Measurements from ENCODE around the gene VCAN. TPM values are rescaled to one million over a fixed set of nuclear protein-coding genes. Genes with fewer than 3 reads are reported as not detected.

Gene VCAN
- total RNA-seq, 1 donor, result 549 TPM

DNA sequence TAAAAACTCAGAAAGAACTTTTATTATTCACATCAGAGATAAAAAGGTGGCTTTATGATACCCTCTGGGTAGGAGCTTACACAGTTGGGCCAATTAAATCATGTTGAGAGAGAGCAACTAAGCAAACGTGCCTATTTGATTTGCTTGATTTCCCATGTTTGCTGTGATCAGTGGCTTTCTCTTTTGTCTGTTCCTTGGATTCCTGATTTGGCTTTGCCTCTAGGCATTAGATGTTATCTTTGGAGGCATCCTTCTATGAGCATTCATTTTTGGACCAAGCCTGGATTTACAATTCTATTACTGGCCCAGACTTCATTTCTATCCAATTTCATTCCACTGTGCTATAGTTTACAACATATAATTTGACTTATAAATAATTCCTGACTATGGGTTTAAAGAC lies 35.9 kb downstream of the VCAN start:
- Histone ChIP-seq H3K9me3 (ENCODE audit: low read depth, low read length) (no peaks in the 10 kb centered on the region), H3K27me3 (ENCODE audit: insufficient read depth, low read length) (no peaks in the 10 kb centered on the region), H3K4me1 (ENCODE audit: insufficient read depth, low read length) (no peaks in the 10 kb centered on the region), H3K4me3 (ENCODE audit: low read length) (no peak overlapping the region)

DNA sequence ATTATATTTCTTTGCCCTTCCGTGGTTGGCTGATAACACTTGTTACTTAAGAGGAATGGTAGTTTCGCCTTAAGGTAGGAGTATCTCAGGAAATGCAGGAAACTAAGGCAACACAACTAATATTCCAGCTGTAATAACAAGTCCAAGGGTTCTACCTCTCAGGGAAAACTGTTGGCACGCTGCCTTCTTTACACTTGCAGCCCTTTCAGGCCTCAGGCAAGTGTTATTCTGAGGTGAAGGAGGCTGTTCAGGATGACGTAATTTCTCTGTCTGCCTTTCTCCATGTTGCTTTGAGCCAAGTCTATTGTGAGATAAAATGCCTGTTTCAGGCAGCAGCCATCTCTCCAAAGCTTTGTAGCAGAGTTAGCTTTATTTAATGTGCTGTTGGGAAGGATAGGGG lies 38.0 kb downstream of the VCAN start:
- no peak overlapping the region for H3K4me3 ChIP-seq (ENCODE audit: low read length)

DNA sequence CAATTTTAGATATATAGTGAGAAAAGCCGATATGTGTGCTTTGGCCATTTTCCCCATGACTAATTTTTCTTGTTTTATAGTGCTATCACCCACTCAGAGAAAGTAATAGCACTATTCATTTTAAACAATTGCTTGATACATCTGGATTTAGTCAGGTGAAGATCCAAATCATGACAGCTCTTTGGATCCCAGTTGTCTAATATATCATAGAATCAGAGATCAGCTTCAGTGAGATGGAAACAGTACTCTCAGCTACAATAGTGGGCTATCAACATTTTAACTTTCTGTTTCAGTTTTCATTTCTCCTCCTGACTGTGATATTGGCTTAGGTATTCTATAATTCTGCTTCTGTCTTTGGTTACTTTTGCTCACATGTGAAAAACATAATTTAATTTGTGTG lies 38.7 kb downstream of the VCAN start:
- Histone ChIP-seq H3K4me3 (ENCODE audit: low read length) (no peak overlapping the region), H3K27me3 (ENCODE audit: insufficient read depth, low read length) (no peaks in the 10 kb centered on the region), H3K4me1 (ENCODE audit: insufficient read depth, low read length) (no peaks in the 10 kb centered on the region), H3K9me3 (ENCODE audit: low read depth, low read length) (no peaks in the 10 kb centered on the region)

More for the DNA sequence above, 38.0 kb downstream of the VCAN start:
- no peaks in the 10 kb centered on the region for H3K27me3 ChIP-seq (ENCODE audit: insufficient read depth, low read length)
- no peaks in the 10 kb centered on the region for H3K9me3 ChIP-seq (ENCODE audit: low read depth, low read length)
- H3K4me1 ChIP-seq (ENCODE audit: insufficient read depth, low read length), result no peaks in the 10 kb centered on the region

GRCh38 chr5:83512061-83512745 lies 40.7 kb downstream of the VCAN start:
- H3K9me3 ChIP-seq (ENCODE audit: low read depth, low read length), result no peaks in the 10 kb centered on the region
- H3K27me3 ChIP-seq (ENCODE audit: insufficient read depth, low read length), result no peaks in the 10 kb centered on the region

GRCh38 chr5:83513081-83513480 lies 41.5 kb downstream of the VCAN start:
- no peaks in the 10 kb centered on the region for H3K27me3 ChIP-seq (ENCODE audit: insufficient read depth, low read length)
- H3K4me3 ChIP-seq (ENCODE audit: low read length), result no peak overlapping the region
- no peaks in the 10 kb centered on the region for H3K9me3 ChIP-seq (ENCODE audit: low read depth, low read length)
- no peaks in the 10 kb centered on the region for H3K4me1 ChIP-seq (ENCODE audit: insufficient read depth, low read length)

More at GRCh38 chr5:83512061-83512745, 40.7 kb downstream of the VCAN start:
- H3K4me3 ChIP-seq (ENCODE audit: low read length), result no peak overlapping the region
- no peaks in the 10 kb centered on the region for H3K4me1 ChIP-seq (ENCODE audit: insufficient read depth, low read length)

- Histone ChIP-seq H3K4me1 (ENCODE audit: insufficient read depth, low read length) (no peaks in the 10 kb centered on the region), H3K9me3 (ENCODE audit: low read depth, low read length) (no peaks in the 10 kb centered on the region), H3K27me3 (ENCODE audit: insufficient read depth, low read length) (no peaks in the 10 kb centered on the region), H3K4me3 (ENCODE audit: low read length) (no peak overlapping the region)
Measured at GRCh38 chr5:83513491-83513890, 41.9 kb downstream of the VCAN start.

- no peaks in the 10 kb centered on the region for H3K9me3 ChIP-seq (ENCODE audit: low read depth, low read length)
- H3K4me3 ChIP-seq (ENCODE audit: low read length), result no peak overlapping the region
- no peaks in the 10 kb centered on the region for H3K4me1 ChIP-seq (ENCODE audit: insufficient read depth, low read length)
- H3K27me3 ChIP-seq (ENCODE audit: insufficient read depth, low read length), result no peaks in the 10 kb centered on the region
Measured at GRCh38 chr5:83516377-83516776, 44.8 kb downstream of the VCAN start.

DNA sequence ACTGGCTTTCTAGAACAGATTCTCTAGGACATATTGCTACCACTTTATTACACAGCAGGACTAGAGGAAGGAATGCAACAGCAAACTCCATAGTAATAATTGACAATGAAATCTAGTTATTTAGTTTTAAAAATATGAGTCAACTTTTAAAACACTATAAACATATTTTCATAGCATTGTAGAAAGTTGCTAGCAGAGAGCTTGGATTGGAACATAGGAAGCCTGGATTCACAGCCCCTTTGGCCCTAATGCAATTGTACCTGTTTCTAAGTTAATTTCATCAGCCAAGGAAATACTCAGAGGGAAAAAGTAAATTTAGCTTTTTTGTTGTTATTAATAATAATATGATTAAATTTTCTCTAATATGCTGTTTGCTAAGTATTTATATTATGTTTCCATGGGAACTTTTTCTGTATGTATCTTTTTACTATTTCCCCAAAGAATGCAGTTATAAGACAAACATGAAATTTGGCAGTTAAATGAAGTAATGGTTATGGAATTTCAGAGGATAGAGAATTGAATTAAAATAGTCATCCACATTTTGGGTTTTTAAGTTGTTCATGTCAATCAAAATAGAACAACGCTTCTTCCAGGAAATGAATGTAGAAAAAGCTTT lies 45.6 kb downstream of the VCAN start:
- H3K27me3 ChIP-seq (ENCODE audit: insufficient read depth, low read length), result no peaks in the 10 kb centered on the region
- no peak overlapping the region for H3K4me3 ChIP-seq (ENCODE audit: low read length)
- no peaks in the 10 kb centered on the region for H3K4me1 ChIP-seq (ENCODE audit: insufficient read depth, low read length)
- no peaks in the 10 kb centered on the region for H3K9me3 ChIP-seq (ENCODE audit: low read depth, low read length)

- Histone ChIP-seq H3K27me3 (ENCODE audit: insufficient read depth, low read length) (no peaks in the 10 kb centered on the region), H3K4me3 (ENCODE audit: low read length) (no peak overlapping the region), H3K9me3 (ENCODE audit: low read depth, low read length) (no peaks in the 10 kb centered on the region), H3K4me1 (ENCODE audit: insufficient read depth, low read length) (no peaks in the 10 kb centered on the region)
Measured at GRCh38 chr5:83517688-83518085, 46.1 kb downstream of the VCAN start.

- Histone ChIP-seq H3K4me3 (ENCODE audit: low read length) (no peak overlapping the region), H3K9me3 (ENCODE audit: low read depth, low read length) (no peaks in the 10 kb centered on the region), H3K27me3 (ENCODE audit: insufficient read depth, low read length) (no peaks in the 10 kb centered on the region), H3K4me1 (ENCODE audit: insufficient read depth, low read length) (no peaks in the 10 kb centered on the region)
Measured at GRCh38 chr5:83518319-83519061, 46.9 kb downstream of the VCAN start.

DNA sequence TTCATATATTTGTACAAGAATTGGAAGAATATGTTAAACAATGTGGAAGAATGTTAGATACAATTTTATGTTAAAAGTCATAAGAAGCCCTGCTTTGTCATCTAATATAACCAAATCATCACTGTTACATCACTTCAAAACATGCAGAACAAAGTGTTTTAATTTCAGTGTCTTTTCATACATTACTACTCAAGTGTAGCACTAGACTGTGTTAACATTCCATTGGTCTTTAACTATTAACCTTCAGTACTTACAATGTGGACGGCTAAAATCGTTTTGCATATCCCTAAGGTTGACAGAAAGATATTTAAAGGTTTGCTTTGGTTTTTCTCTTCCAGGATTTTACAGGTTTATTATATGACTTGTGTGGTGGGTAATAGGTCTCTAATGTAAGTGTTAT lies 50.9 kb downstream of the VCAN start:
- no peaks in the 10 kb centered on the region for H3K27me3 ChIP-seq (ENCODE audit: insufficient read depth, low read length)
- no peak overlapping the region for H3K4me3 ChIP-seq (ENCODE audit: low read length)
- no peaks in the 10 kb centered on the region for H3K4me1 ChIP-seq (ENCODE audit: insufficient read depth, low read length)
- H3K9me3 ChIP-seq (ENCODE audit: low read depth, low read length), result no peaks in the 10 kb centered on the region

GRCh38 chr5:83523929-83524328 lies 52.4 kb downstream of the VCAN start:
- no peaks in the 10 kb centered on the region for H3K27me3 ChIP-seq (ENCODE audit: insufficient read depth, low read length)

DNA sequence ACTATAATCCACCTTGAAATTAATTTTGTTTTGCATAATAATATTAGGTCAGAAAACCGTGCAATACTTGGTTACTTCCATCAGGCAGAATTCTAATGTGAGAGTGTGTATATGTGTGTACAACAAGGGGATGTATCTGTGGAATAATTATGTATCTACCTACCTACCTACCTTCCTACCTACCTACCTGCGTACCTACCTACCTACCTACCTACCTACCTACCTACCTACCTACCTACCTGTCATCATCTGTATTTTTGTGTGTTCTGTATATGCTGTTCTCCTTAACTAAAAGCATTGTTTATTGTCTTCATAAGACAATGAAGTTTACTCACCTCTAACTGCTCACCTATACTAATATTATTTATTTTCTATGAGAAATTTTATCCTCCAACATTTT lies 52.8 kb downstream of the VCAN start:
- Histone ChIP-seq H3K9me3 (ENCODE audit: low read depth, low read length) (no peaks in the 10 kb centered on the region), H3K27me3 (ENCODE audit: insufficient read depth, low read length) (no peaks in the 10 kb centered on the region)

More at GRCh38 chr5:83523929-83524328, 52.4 kb downstream of the VCAN start:
- Histone ChIP-seq H3K4me1 (ENCODE audit: insufficient read depth, low read length) (no peaks in the 10 kb centered on the region), H3K4me3 (ENCODE audit: low read length) (no peak overlapping the region), H3K9me3 (ENCODE audit: low read depth, low read length) (no peaks in the 10 kb centered on the region)

GRCh38 chr5:83524991-83525390 lies 53.4 kb downstream of the VCAN start:
- Histone ChIP-seq H3K4me1 (ENCODE audit: insufficient read depth, low read length) (no peaks in the 10 kb centered on the region), H3K4me3 (ENCODE audit: low read length) (no peak overlapping the region), H3K27me3 (ENCODE audit: insufficient read depth, low read length) (no peaks in the 10 kb centered on the region), H3K9me3 (ENCODE audit: low read depth, low read length) (no peaks in the 10 kb centered on the region)

More for the DNA sequence above, 52.8 kb downstream of the VCAN start:
- H3K4me1 ChIP-seq (ENCODE audit: insufficient read depth, low read length), result no peaks in the 10 kb centered on the region
- no peak overlapping the region for H3K4me3 ChIP-seq (ENCODE audit: low read length)

DNA sequence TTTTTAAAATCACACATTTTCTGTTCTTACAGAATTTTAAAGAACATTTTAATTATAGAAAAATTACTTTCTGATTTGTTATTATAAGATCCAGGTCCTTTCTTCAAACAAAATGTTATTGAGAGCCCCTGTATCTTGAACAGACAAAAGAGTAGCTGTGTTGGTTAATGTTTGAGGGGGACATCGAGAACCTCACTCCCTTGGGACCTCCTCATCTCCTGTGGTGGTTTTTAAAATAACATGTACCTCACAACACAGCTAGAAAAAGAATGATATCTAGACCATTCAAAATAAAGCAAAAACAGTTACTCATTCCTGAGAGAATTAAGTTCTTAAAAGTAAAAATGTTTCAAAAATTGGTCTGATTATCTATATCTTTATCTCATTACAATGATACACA lies 54.7 kb downstream of the VCAN start:
- H3K4me1 ChIP-seq (ENCODE audit: insufficient read depth, low read length), result no peaks in the 10 kb centered on the region
- no peaks in the 10 kb centered on the region for H3K27me3 ChIP-seq (ENCODE audit: insufficient read depth, low read length)
- no peaks in the 10 kb centered on the region for H3K9me3 ChIP-seq (ENCODE audit: low read depth, low read length)
- no peak overlapping the region for H3K4me3 ChIP-seq (ENCODE audit: low read length)

Measured in mononuclear cell (primary cell).